ENCODE results near the gene WHRN.

Gene WHRN

DNA sequence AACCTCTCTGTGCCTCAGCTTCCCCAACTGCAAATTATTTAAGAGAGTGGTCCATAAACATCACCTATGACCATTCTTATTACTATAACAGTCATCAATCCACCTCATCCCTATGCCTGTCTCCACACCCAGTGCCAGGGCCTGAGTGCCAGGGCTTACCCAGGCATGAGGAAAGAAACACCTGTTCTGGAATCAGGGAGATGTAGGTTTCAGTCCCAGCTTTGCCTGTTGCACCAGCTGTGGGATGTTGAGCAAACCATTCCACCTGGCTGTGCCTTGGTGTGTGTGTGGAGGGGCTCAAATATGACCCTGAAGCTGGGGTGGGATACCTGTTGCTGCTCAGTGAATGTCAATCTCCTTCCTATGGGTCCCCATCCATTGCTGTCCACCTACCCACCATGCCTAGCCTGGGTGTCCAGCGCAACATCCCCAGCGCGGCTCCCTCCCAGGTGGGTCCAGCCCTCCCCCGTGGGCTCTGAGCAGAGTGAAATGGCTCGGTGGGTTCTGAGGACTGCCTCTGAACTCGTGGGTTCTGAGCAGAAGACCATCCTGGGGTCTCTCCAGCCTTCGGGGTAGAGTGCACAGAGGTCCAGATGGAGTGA lies 133.8 kb downstream of the WHRN start:
- no peaks in the 10 kb centered on the region for H3K9me3 ChIP-seq (ENCODE audit: control insufficient read depth, low read length)
- WGBS, 2 experiments (ENCODE audit: insufficient coverage in 2 of 2), result 84 to 90% methylated on average over 7 of the region's 7 CpGs
- peaks cover 34% of the 10 kb centered on the region for H3K36me3 ChIP-seq (ENCODE audit: control insufficient read depth, insufficient read depth, low read length)
- peaks cover 23% of the 10 kb centered on the region for H3K4me1 ChIP-seq (ENCODE audit: control insufficient read depth, insufficient read depth, low read length, poor library complexity, severe bottlenecking)
- no peak overlapping the region for H3K27ac ChIP-seq (ENCODE audit: low read depth, low read length, severe bottlenecking)
- H3K4me3 ChIP-seq (ENCODE audit: extremely low read depth, insufficient read depth, low read length, poor library complexity, severe bottlenecking), result no peak overlapping the region

DNA sequence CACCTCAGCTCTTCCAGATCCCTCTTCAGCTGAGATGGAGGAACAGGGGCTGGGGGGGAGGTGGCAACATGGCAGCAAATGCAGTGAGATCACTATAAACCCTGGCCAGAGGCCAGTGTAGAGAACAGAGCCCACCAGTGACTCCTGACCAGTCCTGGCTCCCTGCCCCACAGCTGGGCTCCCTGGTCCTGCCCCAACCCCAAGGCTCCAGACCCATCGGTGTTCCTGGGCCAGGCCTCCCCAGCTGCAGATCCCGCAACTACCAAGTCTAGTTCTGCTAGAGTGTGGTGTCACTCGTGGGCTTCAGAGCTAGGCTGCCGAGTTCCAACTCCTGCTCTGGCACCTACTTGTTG lies 134.3 kb downstream of the WHRN start:
- Histone ChIP-seq H3K4me1 (ENCODE audit: control insufficient read depth, insufficient read depth, low read length, poor library complexity, severe bottlenecking) (peaks cover 27% of the 10 kb centered on the region), H3K36me3 (ENCODE audit: control insufficient read depth, insufficient read depth, low read length) (peaks cover 33% of the 10 kb centered on the region), H3K27ac (ENCODE audit: low read depth, low read length, severe bottlenecking) (no peak overlapping the region), H3K4me3 (ENCODE audit: extremely low read depth, insufficient read depth, low read length, poor library complexity, severe bottlenecking) (no peak overlapping the region), H3K9me3 (ENCODE audit: control insufficient read depth, low read length) (no peaks in the 10 kb centered on the region)
- WGBS, 2 experiments (ENCODE audit: insufficient coverage in 2 of 2), result 62 to 74% methylated on average over 2 to 4 of the region's 4 CpGs

DNA sequence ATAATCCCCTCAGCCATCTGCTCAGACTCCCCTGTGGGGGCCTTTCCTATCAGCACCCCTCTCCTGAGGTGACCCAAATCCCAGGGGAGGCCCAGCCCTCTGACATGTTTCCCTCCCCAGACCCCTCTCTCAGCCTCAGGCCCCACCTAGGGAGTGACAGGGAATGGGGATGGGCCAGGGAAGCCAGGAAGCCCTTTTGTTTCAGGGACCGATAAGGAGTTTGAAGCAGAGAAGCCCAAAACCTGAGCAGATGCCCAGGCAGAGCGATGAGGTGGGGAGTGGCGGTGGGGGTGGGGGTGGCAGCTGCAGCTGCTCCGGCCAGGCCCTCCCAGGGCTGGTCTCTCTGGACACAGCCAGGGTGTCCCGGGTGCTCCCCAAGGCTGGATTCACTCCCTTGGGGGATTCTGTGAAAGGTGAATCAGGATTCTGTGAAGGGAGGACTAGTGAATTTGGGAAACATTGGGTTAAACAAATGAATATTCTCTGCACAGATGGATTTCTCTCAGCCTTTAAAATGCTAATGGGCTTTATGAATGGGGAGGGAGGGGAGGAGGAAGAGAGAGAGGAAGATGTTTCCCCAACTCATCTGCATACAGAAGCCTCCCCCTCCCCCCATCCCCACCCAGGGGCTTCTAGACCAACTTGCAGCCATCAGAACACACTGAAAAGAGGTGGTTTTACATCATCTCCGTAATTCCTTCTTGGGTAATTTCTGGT lies 134.9 kb downstream of the WHRN start:
- peaks cover 33% of the 10 kb centered on the region for H3K36me3 ChIP-seq (ENCODE audit: control insufficient read depth, insufficient read depth, low read length)
- WGBS, 2 experiments (ENCODE audit: insufficient coverage in 2 of 2), result 21 to 36% methylated on average over 5 to 6 of the region's 6 CpGs
- H3K27ac ChIP-seq (ENCODE audit: low read depth, low read length, severe bottlenecking), result no peak overlapping the region
- no peak overlapping the region for H3K4me3 ChIP-seq (ENCODE audit: extremely low read depth, insufficient read depth, low read length, poor library complexity, severe bottlenecking)
- H3K9me3 ChIP-seq (ENCODE audit: control insufficient read depth, low read length), result no peaks in the 10 kb centered on the region
- peaks cover 27% of the 10 kb centered on the region for H3K4me1 ChIP-seq (ENCODE audit: control insufficient read depth, insufficient read depth, low read length, poor library complexity, severe bottlenecking)

DNA sequence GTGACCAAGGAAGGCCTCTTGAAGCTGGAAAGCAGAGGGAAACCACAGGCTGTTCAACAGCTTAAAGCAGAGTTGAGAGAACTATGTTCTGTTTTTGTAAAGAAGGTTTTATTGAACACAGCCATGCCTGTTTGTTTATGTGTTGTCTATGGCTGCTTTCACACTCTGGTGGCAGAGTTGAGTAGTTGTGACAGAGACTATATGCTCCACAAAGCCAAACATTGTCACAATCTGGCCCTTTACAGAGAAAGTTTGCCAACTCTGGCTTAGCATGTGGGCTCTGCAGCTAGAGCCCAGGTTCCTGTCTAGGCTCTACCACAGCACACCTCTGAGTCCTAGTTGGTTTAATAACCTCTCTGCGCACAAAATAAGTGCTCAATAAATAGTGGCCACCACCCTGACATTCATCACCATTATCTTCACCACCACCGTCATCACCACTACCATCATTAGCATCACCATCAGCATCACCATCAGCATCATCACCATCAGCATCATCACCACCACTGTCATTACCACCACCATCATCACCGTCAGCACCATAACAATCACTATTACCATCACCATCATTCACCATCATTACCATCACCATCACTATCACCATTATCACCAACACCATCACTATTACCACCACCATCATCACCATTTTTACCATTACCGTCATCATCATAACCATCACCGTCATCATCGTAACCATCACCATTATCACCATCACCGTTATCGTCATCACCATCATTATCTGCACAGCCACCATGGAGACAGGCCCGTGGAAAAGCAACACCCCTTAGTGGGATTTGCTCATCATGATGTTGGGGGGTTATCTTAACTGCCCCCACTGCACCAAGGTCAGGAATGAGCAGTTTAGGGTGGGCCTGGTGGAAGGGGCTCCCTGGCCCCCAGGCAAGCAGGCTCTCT lies 135.8 kb downstream of the WHRN start:
- 89 to 96% methylated on average over 3 to 5 of the region's 9 CpGs for WGBS, 2 experiments (ENCODE audit: insufficient coverage in 2 of 2)
- H3K9me3 ChIP-seq (ENCODE audit: control insufficient read depth, low read length), result no peaks in the 10 kb centered on the region

DNA sequence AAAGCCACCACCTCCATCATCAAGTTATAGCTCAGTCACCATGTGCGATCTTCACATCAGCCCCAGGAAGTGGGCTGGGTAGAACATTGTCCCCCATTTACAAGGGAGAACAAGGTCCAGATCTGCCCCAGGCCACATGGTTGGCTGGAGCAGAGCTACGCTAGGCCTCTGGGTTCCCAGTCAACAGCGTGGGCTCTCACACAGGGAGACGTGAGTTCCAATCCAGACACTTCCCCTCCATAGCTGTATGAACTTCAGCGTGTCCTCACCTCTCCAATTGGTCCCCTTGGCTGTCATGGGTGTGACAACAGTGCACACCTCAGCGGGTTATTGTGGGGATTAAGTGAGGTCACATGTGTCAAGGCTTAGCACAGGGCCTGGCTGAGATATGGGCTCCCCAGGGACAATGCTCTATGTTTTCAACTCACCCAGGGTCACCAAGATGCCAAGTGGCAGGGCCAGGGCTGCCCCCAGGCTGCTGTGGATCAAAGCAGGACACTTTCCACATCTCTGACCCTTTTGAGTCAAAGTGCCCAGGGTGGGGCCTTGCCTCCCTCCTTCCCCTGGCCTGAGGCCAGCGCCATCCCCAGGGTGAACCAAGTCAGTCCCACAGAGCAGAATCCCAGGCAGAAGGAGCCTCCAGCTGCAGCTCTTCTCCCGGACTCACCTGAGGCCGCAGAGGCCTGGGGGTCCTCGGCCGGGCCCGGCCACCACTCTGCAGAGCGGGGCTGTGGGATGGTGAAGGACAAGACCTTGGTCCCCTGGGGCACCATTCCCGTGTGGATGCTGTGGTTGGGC lies 137.3 kb downstream of the WHRN start:
- WGBS, 2 experiments (ENCODE audit: insufficient coverage in 2 of 2), result 93 to 95% methylated on average over 5 to 12 of the region's 14 CpGs
- peaks cover 45% of the 10 kb centered on the region for H3K36me3 ChIP-seq (ENCODE audit: control insufficient read depth, insufficient read depth, low read length)
- peaks cover 25% of the 10 kb centered on the region for H3K4me1 ChIP-seq (ENCODE audit: control insufficient read depth, insufficient read depth, low read length, poor library complexity, severe bottlenecking)

More for the DNA sequence above, 135.8 kb downstream of the WHRN start:
- Histone ChIP-seq H3K4me1 (ENCODE audit: control insufficient read depth, insufficient read depth, low read length, poor library complexity, severe bottlenecking) (peaks cover 27% of the 10 kb centered on the region), H3K4me3 (ENCODE audit: extremely low read depth, insufficient read depth, low read length, poor library complexity, severe bottlenecking) (no peak overlapping the region), H3K36me3 (ENCODE audit: control insufficient read depth, insufficient read depth, low read length) (peaks cover 40% of the 10 kb centered on the region), H3K27ac (ENCODE audit: low read depth, low read length, severe bottlenecking) (no peak overlapping the region)

DNA sequence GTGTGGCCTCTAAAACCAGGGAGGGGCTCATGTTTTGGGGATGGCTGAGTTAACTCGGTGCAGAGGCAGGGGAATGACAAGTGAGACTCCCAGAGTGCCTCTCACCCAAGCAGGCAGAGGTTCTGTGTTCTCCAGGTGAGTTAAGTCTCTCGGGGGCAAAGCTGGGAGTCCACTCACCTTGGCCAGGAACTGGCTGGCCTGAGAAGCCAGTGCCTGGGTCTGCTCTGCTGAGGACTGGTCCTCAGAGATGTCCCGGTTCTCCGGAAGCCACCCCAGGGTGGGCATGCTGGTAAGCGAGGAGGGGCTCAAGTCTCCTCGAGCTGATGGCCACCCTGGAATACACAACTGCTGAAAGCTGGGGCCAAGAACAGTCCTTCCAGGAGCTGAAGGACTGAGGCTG lies 137.9 kb downstream of the WHRN start:
- Histone ChIP-seq H3K4me1 (ENCODE audit: control insufficient read depth, insufficient read depth, low read length, poor library complexity, severe bottlenecking) (peaks cover 19% of the 10 kb centered on the region), H3K27ac (ENCODE audit: low read depth, low read length, severe bottlenecking) (no peak overlapping the region), H3K4me3 (ENCODE audit: extremely low read depth, insufficient read depth, low read length, poor library complexity, severe bottlenecking) (no peak overlapping the region), H3K9me3 (ENCODE audit: control insufficient read depth, low read length) (no peaks in the 10 kb centered on the region), H3K36me3 (ENCODE audit: control insufficient read depth, insufficient read depth, low read length) (peaks cover 48% of the 10 kb centered on the region)
- WGBS, 2 experiments (ENCODE audit: insufficient coverage in 2 of 2), result 98% methylated on average over 6 of the region's 6 CpGs

More for the DNA sequence above, 137.3 kb downstream of the WHRN start:
- Histone ChIP-seq H3K27ac (ENCODE audit: low read depth, low read length, severe bottlenecking) (no peak overlapping the region), H3K9me3 (ENCODE audit: control insufficient read depth, low read length) (no peaks in the 10 kb centered on the region), H3K4me3 (ENCODE audit: extremely low read depth, insufficient read depth, low read length, poor library complexity, severe bottlenecking) (no peak overlapping the region)

DNA sequence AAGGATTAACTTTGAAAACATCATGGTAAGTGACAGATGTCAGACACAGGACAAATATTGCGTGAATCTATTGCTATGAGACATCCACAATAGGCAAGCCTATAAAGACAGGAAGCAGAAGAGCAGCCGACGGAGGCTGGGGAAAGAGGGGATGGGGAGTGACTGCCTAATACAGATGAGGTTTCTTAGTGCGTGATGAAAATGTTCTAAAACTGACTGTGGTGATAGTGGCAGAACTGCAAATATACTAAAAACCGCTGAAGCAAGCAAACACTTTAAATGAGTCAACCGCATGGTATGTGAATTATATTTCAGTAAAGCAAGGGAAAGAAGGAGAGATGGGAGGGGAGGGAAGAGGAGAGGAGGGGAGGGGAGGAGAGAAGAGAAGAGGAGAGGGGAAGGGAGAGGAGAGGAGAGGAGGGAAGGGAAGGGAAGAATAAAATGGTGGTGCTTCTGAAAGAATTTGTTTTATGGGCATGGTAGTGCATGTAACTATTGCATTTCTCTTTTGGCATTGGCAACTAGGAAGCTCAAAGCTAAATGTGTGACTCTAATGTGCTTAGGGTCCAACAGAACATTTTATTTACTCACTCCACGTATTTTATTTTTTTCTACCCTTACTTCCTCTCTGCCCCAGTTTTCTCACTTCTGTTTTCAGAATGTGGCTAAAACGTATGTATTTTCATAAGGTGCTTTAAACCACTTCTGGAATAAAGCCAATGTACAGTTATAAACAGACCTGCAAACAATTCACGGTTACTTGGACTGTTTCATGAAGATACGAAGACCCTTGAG lies 138.7 kb downstream of the WHRN start:
- peak overlapping the region; percentile 45 for H3K27ac ChIP-seq (ENCODE audit: low read depth, low read length, severe bottlenecking)
- 92 to 94% methylated on average over 7 to 8 of the region's 10 CpGs for WGBS, 2 experiments (ENCODE audit: insufficient coverage in 2 of 2)
- no peak overlapping the region for H3K4me3 ChIP-seq (ENCODE audit: extremely low read depth, insufficient read depth, low read length, poor library complexity, severe bottlenecking)
- H3K36me3 ChIP-seq (ENCODE audit: control insufficient read depth, insufficient read depth, low read length), result peaks cover 54% of the 10 kb centered on the region
- H3K4me1 ChIP-seq (ENCODE audit: control insufficient read depth, insufficient read depth, low read length, poor library complexity, severe bottlenecking), result peaks cover 12% of the 10 kb centered on the region
- H3K9me3 ChIP-seq (ENCODE audit: control insufficient read depth, low read length), result no peaks in the 10 kb centered on the region

DNA sequence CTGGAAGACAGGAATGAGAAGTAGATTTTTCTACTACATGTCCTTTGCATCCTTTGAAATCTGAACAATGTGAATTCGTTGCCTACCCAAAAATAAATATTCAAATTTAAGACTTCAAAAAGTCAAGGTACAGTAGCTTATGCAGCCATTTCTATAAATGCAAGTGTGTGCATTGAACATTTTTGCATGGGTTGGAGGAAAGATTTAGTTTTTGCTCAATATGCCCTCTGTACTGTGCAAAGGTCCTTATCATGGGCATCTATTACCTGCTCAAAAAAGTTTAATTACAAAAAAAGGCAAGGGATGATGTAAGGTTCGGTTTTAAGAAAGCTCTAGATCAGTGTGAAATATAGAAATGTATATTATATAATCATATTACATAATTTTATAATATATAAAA lies 140.1 kb downstream of the WHRN start:
- WGBS, 2 experiments (ENCODE audit: insufficient coverage in 2 of 2), result no CpG with 5 or more reads among the region's 2 CpGs
- Histone ChIP-seq H3K9me3 (ENCODE audit: control insufficient read depth, low read length) (no peaks in the 10 kb centered on the region), H3K27ac (ENCODE audit: low read depth, low read length, severe bottlenecking) (no peak overlapping the region), H3K36me3 (ENCODE audit: control insufficient read depth, insufficient read depth, low read length) (peaks cover 62% of the 10 kb centered on the region), H3K4me1 (ENCODE audit: control insufficient read depth, insufficient read depth, low read length, poor library complexity, severe bottlenecking) (peaks cover 6% of the 10 kb centered on the region), H3K4me3 (ENCODE audit: extremely low read depth, insufficient read depth, low read length, poor library complexity, severe bottlenecking) (no peak overlapping the region)

DNA sequence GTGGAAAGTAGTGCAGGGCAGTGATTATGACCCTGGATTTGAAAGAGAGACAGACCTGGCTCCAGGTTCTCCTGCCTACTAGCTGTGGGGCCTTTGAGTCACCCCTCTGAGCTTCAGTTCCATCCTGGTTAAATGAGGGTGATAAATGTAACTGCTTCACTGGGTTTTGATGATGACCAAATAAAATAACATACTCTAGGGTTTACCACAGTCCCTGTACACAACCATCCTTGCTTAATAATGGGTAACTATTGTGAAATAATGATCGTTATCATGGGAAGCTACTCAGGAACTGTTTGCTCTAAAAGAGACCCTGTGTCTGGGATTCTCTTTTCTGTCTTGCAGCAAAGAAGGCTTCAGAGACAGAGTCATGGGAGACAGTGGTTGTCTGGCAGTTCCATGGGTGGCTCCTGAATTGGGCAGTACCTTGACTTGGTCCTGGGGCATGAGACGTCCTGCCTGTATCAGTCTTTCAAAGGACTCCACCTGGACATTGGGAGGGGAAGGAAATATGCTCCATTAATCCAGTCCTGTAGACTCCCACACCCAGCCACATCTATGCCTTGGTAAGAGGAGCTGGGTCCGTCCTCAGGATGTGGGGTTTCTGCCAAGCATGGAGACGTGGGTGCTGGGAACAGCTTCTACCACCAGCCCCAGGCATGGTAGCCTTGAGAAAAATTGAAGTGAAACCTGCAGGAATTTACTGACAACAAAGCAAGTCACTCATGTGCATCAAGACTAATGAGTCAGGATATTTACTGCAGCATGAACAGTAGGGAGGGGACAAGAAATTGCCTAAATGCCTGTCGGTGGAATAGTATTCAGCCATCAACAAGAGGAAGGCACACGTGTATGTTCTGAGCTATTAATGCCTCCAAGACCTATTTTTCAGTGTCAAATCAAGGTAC lies 140.9 kb downstream of the WHRN start:
- Histone ChIP-seq H3K4me3 (ENCODE audit: extremely low read depth, insufficient read depth, low read length, poor library complexity, severe bottlenecking) (no peak overlapping the region), H3K9me3 (ENCODE audit: control insufficient read depth, low read length) (no peaks in the 10 kb centered on the region), H3K4me1 (ENCODE audit: control insufficient read depth, insufficient read depth, low read length, poor library complexity, severe bottlenecking) (peaks cover 6% of the 10 kb centered on the region), H3K36me3 (ENCODE audit: control insufficient read depth, insufficient read depth, low read length) (peaks cover 69% of the 10 kb centered on the region), H3K27ac (ENCODE audit: low read depth, low read length, severe bottlenecking) (no peak overlapping the region)
- WGBS, 2 experiments (ENCODE audit: insufficient coverage in 2 of 2), result 93% methylated on average over 3 to 4 of the region's 6 CpGs

All from mesodermal cell (in vitro differentiated cells).